ENCODE data around the gene BLZF1. TPM values are rescaled to one million over a fixed set of nuclear protein-coding genes. Genes with fewer than 3 reads are reported as not detected.
"Not testable (repeated sequence)": the region's sequence is repeated elsewhere in the genome, so short reads cannot be mapped to it uniquely, and the experiment has no call there.

BLZF1 gene
- total and polyA plus RNA-seq, 8 donors = 8.2 to 35.8 (median 10.7) TPM

GRCh38 chr1:169329383-169329782, 38.6 kb upstream of the BLZF1 start:
- intact Hi-C loops (cut with DNase I; ENCODE audit: low total_unique reads) = no loop called here
- Histone ChIP-seq H3K36me3 (no peaks in the 10 kb centered on the region), H3K4me3 (no peak overlapping the region), H3K9me3 (peaks cover 0 to 7% (median 0%) of the 10 kb centered on the region in 4 donors), H3K27ac (no peak overlapping the region), H3K4me1 (peaks cover 0 to 7% (median 0%) of the 10 kb centered on the region in 4 donors), H3K27me3 (no peaks in the 10 kb centered on the region)
- DNase-seq = no peak
- WGBS, 5 donors = 94 to 100% (median 98%) methylated on average over 1 of the region's 1 CpG
- TF ChIP-seq POLR2AphosphoS5 (IDR thresholded peaks at IDR 0.05) = no peak
- no peak for TF ChIP-seq CTCF (IDR thresholded peaks at IDR 0.05)
- no peak for TF ChIP-seq POLR2A (IDR thresholded peaks at IDR 0.05)
- no peak for TF ChIP-seq EP300 (IDR thresholded peaks at IDR 0.05)

- Histone ChIP-seq H3K27me3 (no peaks in the 10 kb centered on the region), H3K9me3 (peaks cover 0 to 7% (median 0%) of the 10 kb centered on the region in 4 donors), H3K27ac (no peak overlapping the region), H3K4me1 (peaks cover 0 to 7% (median 0%) of the 10 kb centered on the region in 4 donors), H3K4me3 (no peak overlapping the region), H3K36me3 (peaks cover 0 to 13% (median 2%) of the 10 kb centered on the region in 4 donors)
- WGBS, 5 donors = 95 to 99% (median 98%) methylated on average over 2 of the region's 2 CpGs
- no peak for TF ChIP-seq EP300 (IDR thresholded peaks at IDR 0.05)
- intact Hi-C loops (cut with DNase I; ENCODE audit: low total_unique reads) = no loop called here
- no peak for DNase-seq
These were observed 37.1 kb upstream of the BLZF1 start for GRCh38 chr1:169330927-169331326.

GRCh38 chr1:169334727-169335126, 33.3 kb upstream of the BLZF1 start:
- H3K4me3 ChIP-seq; intact Hi-C loops (cut with DNase I; ENCODE audit: low total_unique reads); H3K27ac ChIP-seq; H3K4me1 ChIP-seq; H3K27me3 ChIP-seq; H3K9me3 ChIP-seq; DNase-seq: not testable (repeated sequence)
- H3K36me3 ChIP-seq = peaks cover 0 to 14% (median 2%) of the 10 kb centered on the region in 4 donors
- 90 to 96% (median 95%) methylated on average over 3 of the region's 3 CpGs for WGBS, 5 donors

- intact Hi-C loops (cut with DNase I; ENCODE audit: low total_unique reads); H3K4me3 ChIP-seq; H3K27ac ChIP-seq; DNase-seq; H3K9me3 ChIP-seq; H3K27me3 ChIP-seq; H3K4me1 ChIP-seq: not testable (repeated sequence)
- WGBS, 5 donors = 96 to 99% (median 97%) methylated on average over 14 to 35 of the region's 35 CpGs
- peaks cover 0 to 14% (median 2%) of the 10 kb centered on the region in 4 donors for H3K36me3 ChIP-seq
These were observed 30.9 kb upstream of the BLZF1 start for GRCh38 chr1:169336947-169337715.

GRCh38 chr1:169338617-169339016, 29.4 kb upstream of the BLZF1 start:
- Histone ChIP-seq H3K9me3 (peaks cover 0 to 6% (median 0%) of the 10 kb centered on the region in 4 donors), H3K36me3 (peaks cover 0 to 14% (median 2%) of the 10 kb centered on the region in 4 donors), H3K4me3 (no peak overlapping the region), H3K4me1 (no peaks in the 10 kb centered on the region), H3K27ac (no peak overlapping the region), H3K27me3 (no peaks in the 10 kb centered on the region)
- intact Hi-C loops (cut with DNase I; ENCODE audit: low total_unique reads) = no loop called here
- 55 to 67% (median 59%) methylated on average over 2 of the region's 2 CpGs for WGBS, 5 donors
- no peak for DNase-seq
- TF ChIP-seq POLR2A (IDR thresholded peaks at IDR 0.05) = no peak
- TF ChIP-seq CTCF (IDR thresholded peaks at IDR 0.05) = no peak
- no peak for TF ChIP-seq POLR2AphosphoS5 (IDR thresholded peaks at IDR 0.05)
- no peak for TF ChIP-seq EP300 (IDR thresholded peaks at IDR 0.05)

GRCh38 chr1:169339773-169340172, 28.2 kb upstream of the BLZF1 start:
- H3K36me3 ChIP-seq = peaks cover 0 to 12% (median 2%) of the 10 kb centered on the region in 4 donors
- no peaks in the 10 kb centered on the region for H3K27me3 ChIP-seq
- no peaks in the 10 kb centered on the region for H3K4me1 ChIP-seq
- H3K27ac ChIP-seq = no peak overlapping the region
- no peak for DNase-seq
- H3K4me3 ChIP-seq = no peak overlapping the region
- no peak for TF ChIP-seq POLR2A (IDR thresholded peaks at IDR 0.05)
- no peak for TF ChIP-seq CTCF (IDR thresholded peaks at IDR 0.05)
- no peak for TF ChIP-seq EP300 (IDR thresholded peaks at IDR 0.05)
- TF ChIP-seq POLR2AphosphoS5 (IDR thresholded peaks at IDR 0.05) = no peak
- intact Hi-C loops (cut with DNase I; ENCODE audit: low total_unique reads) = loop anchor here (10.0 kb wide), 1 partner anchor 735 kb away; no protein-coding TSS in a partner anchor
- peaks cover 0 to 6% (median 0%) of the 10 kb centered on the region in 4 donors for H3K9me3 ChIP-seq
